NT2/D1 (cell line): ENCODE data around the gene MAD1L1.

Experiments
- DNase-seq: peaks from one replicate; pipeline ENCODE4 v3.0.0-alpha.2; 2011; ENCODE audit warnings: low read depth, low spot score
- H3K27me3 ChIP-seq: 2 replicates; pipeline ENCODE4 v1.6.0; 2011; ENCODE audit warnings: mild to moderate bottlenecking; ENCODE audit not compliant: insufficient read length, insufficient read depth
- H3K36me3 ChIP-seq: 2 replicates; pipeline ENCODE4 v1.6.1; 2011; ENCODE audit warnings: mild to moderate bottlenecking, low read length, mixed read lengths; ENCODE audit not compliant: insufficient read depth, insufficient read length
- H3K4me1 ChIP-seq: 2 replicates; pipeline ENCODE4 v1.5.1; 2011; ENCODE audit not compliant: insufficient read depth, insufficient read length
- H3K4me3 ChIP-seq: 2 replicates; pipeline ENCODE4 v1.5.1; 2011; ENCODE audit warnings: low read depth; ENCODE audit not compliant: insufficient read length
- H3K9ac ChIP-seq: 2 replicates; pipeline ENCODE4 v1.6.0; 2011; ENCODE audit warnings: low read depth; ENCODE audit not compliant: insufficient read length
- H3K9me3 ChIP-seq: 2 replicates; pipeline ENCODE4 v1.5.1; 2011; ENCODE audit warnings: mild to moderate bottlenecking, low read length; ENCODE audit not compliant: insufficient read depth
- SUZ12 ChIP-seq: IDR thresholded peaks from 2 replicates; pipeline ENCODE4 v1.6.1; 2011; ENCODE audit not compliant: insufficient read length, insufficient read depth; ENCODE audit errors: extremely low read depth
- YY1 ChIP-seq: IDR thresholded peaks from 2 replicates; pipeline ENCODE4 v1.6.1; 2011; ENCODE audit not compliant: insufficient read length, insufficient read depth
- ZNF274 ChIP-seq: IDR thresholded peaks from 2 replicates; pipeline ENCODE4 v1.6.1; 2011; ENCODE audit warnings: mild to moderate bottlenecking, low read depth, low read length

The MAD1L1 gene

GRCh38 chr7:2100278-2101208, 132.2 kb downstream of the MAD1L1 start:
- no peaks in the 10 kb centered on the region for H3K27me3 ChIP-seq
- no peaks in the 10 kb centered on the region for H3K9me3 ChIP-seq
- H3K4me3 ChIP-seq: no peak overlapping the region
- no peak for DNase-seq
- peaks cover 35% of the 10 kb centered on the region for H3K4me1 ChIP-seq
- H3K36me3 ChIP-seq: peaks cover 36% of the 10 kb centered on the region
- no peak overlapping the region for H3K9ac ChIP-seq
- TF ChIP-seq SUZ12 (no peak), YY1 (no peak), ZNF274 (no peak)

- Histone ChIP-seq H3K9me3 (no peaks in the 10 kb centered on the region), H3K27me3 (no peaks in the 10 kb centered on the region), H3K4me1 (peaks cover 27% of the 10 kb centered on the region), H3K9ac (no peak overlapping the region), H3K4me3 (no peak overlapping the region), H3K36me3 (peaks cover 41% of the 10 kb centered on the region)
- no peak for DNase-seq
- TF ChIP-seq SUZ12 (no peak), YY1 (no peak), ZNF274 (no peak)
Observed at GRCh38 chr7:2099048-2099957, 133.4 kb downstream of the MAD1L1 start.

- H3K9ac ChIP-seq: no peak overlapping the region
- TF ChIP-seq SUZ12: no peak
- TF ChIP-seq YY1: no peak
- no peak for TF ChIP-seq ZNF274
- H3K4me3 ChIP-seq: no peak overlapping the region
- H3K27me3 ChIP-seq: no peaks in the 10 kb centered on the region
- H3K9me3 ChIP-seq: no peaks in the 10 kb centered on the region
- peaks cover 24% of the 10 kb centered on the region for H3K4me1 ChIP-seq
- DNase-seq: no peak
- peaks cover 46% of the 10 kb centered on the region for H3K36me3 ChIP-seq
Observed at GRCh38 chr7:2098496-2098895, 134.2 kb downstream of the MAD1L1 start.

GRCh38 chr7:2098056-2098455, 134.7 kb downstream of the MAD1L1 start:
- TF ChIP-seq SUZ12: no peak
- TF ChIP-seq YY1: no peak
- no peak for TF ChIP-seq ZNF274
- H3K4me3 ChIP-seq: no peak overlapping the region
- peaks cover 47% of the 10 kb centered on the region for H3K36me3 ChIP-seq
- H3K9ac ChIP-seq: no peak overlapping the region
- no peak for DNase-seq
- peaks cover 22% of the 10 kb centered on the region for H3K4me1 ChIP-seq
- no peaks in the 10 kb centered on the region for H3K9me3 ChIP-seq
- no peaks in the 10 kb centered on the region for H3K27me3 ChIP-seq

- Histone ChIP-seq H3K9me3 (no peaks in the 10 kb centered on the region), H3K36me3 (peaks cover 42% of the 10 kb centered on the region), H3K4me3 (no peak overlapping the region), H3K9ac (peak overlapping the region; percentile 56), H3K27me3 (no peaks in the 10 kb centered on the region), H3K4me1 (peaks cover 22% of the 10 kb centered on the region)
- DNase-seq: no peak
- TF ChIP-seq YY1 (no peak), SUZ12 (no peak), ZNF274 (no peak)
Observed at GRCh38 chr7:2097492-2097891, 135.3 kb downstream of the MAD1L1 start.

- TF ChIP-seq YY1 (no peak), ZNF274 (no peak), SUZ12 (no peak)
- peaks cover 22% of the 10 kb centered on the region for H3K4me1 ChIP-seq
- H3K4me3 ChIP-seq: no peak overlapping the region
- H3K36me3 ChIP-seq: peaks cover 38% of the 10 kb centered on the region
- no peaks in the 10 kb centered on the region for H3K27me3 ChIP-seq
- H3K9ac ChIP-seq: no peak overlapping the region
- no peak for DNase-seq
- H3K9me3 ChIP-seq: no peaks in the 10 kb centered on the region
Observed at GRCh38 chr7:2096692-2097387, 135.9 kb downstream of the MAD1L1 start.

- no peak for DNase-seq
- TF ChIP-seq ZNF274 (no peak), SUZ12 (no peak), YY1 (no peak)
- no peaks in the 10 kb centered on the region for H3K9me3 ChIP-seq
- H3K4me1 ChIP-seq: peaks cover 18% of the 10 kb centered on the region
- peaks cover 44% of the 10 kb centered on the region for H3K36me3 ChIP-seq
- H3K27me3 ChIP-seq: no peaks in the 10 kb centered on the region
- H3K4me3 ChIP-seq: no peak overlapping the region
- peak overlapping the region; percentile 42 for H3K9ac ChIP-seq
Observed at GRCh38 chr7:2095436-2095835, 137.3 kb downstream of the MAD1L1 start.
